GM19395 (cell line): ENCODE data around the gene TLE1.
"Not testable (repeated sequence)": the region's sequence is repeated elsewhere in the genome, so short reads cannot be mapped to it uniquely, and the experiment has no call there.

Source experiments
- ATAC-seq: cut with Tn5 transposase; IDR thresholded peaks from one replicate; pipeline ENCODE4 v1.9.1; 2021; ENCODE audit warnings: mild to moderate bottlenecking, moderate library complexity; ENCODE audit not compliant: unreplicated experiment

TLE1 gene

DNA sequence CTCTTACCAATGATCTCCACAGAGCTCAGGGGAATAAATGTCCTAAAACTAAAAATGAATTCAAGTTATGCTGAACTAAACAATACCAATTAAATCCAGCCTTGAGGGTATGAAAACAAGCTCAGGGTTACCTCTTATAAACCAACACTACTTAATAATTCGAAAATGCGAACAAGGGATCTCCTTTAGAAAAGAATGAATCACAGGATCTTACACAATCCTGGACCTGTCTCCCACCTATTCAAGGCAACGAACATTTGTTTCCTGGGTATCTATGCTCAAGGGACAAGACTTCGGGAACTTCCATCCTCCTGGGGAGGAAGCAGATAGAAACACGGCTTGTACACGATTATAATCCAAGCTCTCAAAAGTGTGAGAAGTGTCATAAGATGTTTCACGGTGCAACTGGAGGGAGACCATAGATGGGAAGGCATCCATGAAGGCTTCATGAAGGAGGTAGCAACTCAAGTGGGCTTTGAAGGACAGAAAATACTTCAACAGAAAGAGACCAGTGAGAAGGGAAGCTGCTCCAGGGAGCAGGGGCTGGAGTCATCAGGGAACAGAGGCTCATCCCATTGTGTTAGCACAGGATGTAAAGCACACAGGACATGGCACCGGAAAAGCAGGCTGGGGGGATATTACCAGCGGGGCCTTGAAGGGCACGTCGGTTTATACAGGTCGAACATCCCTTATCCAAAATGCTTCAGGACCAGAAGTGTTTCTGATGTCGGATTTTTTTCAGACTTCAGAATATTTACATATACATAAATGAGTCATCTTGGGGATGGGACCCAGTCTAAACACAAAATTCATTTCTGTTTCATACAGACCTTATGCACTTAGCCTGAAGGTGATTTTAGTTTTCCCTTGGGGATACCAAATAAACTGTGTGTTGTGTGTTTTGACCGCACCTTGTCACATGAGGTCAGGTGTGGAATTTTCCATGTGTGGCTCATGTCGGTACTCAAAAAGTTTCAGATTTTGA is 87.4 kb downstream of the TLE1 start:
- ATAC-seq, result no peak

DNA sequence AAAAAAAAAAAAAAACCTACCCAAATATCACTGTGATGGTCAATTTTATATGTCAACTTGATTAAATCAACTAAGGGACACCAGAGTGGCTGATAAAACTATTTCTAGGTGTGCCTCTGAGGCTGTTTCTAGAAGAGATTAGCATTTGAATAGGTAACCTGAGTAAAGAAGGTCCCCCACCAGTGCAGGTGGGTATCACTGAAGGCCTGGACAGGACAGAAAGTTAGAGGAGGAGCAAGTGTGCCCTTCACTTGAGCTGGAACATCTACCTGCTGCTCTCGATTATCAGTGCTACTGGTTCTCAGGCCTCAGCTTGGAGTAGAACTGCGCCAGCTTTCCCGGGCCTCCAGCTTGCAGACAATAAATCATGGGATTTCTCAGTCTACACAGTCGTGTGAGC is 88.7 kb downstream of the TLE1 start:
- no peak for ATAC-seq

DNA sequence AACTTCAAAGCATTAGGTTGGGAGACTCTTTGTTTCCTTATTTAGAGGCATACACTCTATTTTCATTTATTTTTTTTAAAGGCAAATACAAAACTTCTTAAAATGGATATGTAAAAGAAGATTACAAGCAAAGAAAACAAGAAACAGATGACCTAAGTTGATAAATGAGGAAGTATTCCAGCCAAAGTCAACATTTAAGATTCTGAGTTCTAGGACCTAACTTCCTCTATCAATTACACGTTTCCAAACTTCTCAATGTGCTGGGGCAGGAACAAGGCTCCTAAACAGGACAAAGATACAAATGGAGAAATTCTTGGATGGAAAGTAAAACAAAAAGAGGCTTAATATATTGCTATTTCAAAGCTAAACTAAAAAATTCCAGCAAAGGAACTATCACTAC is 89.5 kb downstream of the TLE1 start:
- ATAC-seq, result no peak

DNA sequence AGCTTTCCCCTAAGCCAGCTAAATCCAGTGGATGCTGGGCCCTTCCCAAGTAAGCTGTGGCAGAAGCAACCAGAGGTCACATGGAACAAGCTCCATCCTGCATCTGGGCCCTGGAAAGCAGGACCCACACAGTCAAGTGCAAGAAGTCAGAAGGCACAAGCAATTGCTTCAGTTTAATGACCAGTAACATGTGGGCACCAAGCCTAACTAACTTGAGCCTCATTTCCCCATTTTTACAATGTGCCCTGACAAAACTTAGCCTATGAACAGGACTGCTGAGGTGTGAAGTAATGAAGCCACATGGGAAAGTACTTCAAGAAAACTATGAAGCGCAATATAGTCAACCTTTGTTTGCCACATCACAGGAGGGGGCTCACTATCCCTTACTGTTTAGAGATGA is 90.5 kb downstream of the TLE1 start:
- no peak for ATAC-seq

DNA sequence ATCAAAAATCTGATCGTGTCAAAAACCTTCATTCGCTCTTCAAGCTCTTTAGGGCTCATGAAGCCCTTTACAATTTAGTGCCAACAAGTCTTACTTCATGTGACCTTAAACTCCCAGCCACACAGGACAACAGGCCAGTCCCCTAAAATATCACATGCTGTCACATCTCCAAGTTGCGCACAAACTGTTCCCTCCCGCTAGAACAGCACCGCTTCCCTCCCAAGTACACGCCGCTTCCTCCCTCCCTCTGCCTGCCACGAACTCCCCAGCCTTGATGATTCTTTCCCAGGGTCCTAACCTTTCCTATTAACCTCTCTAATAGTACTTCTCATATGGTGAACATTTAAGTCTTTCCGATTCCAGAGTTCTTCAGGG is 91.2 kb downstream of the TLE1 start:
- ATAC-seq, result no peak

DNA sequence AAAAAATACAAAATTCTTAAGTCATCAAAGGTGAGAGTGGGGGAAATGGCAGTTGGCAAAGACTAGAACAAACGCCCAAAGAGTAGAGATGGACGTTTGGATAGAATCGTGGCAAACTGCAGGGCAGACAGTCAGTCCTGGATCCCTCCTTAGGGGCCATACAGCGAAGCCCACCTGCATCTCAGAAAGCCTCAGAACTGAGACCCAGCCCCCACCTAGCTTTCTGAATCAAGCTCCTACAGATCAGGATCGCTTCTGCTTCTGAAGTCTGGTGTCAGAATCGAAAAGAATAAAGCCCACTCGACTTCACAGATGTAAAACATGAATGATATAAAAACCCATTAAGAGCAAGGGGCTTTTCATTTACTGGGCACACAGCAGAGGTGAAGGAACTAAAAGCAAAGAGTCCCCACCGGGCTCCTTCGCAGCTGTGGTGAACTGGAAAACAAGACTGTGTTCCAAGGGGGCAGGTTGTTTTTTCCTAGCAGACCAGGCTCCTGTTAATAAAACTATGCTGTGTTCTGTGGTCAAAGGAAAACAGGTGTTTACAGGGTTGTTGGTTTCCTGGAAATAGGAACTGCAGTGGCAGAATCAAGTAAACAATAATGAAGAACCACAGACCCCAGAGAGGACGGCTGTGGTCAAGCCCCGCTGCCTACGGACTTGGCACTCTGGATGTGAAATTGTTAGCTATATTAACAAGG is 91.8 kb downstream of the TLE1 start:
- no peak for ATAC-seq

DNA sequence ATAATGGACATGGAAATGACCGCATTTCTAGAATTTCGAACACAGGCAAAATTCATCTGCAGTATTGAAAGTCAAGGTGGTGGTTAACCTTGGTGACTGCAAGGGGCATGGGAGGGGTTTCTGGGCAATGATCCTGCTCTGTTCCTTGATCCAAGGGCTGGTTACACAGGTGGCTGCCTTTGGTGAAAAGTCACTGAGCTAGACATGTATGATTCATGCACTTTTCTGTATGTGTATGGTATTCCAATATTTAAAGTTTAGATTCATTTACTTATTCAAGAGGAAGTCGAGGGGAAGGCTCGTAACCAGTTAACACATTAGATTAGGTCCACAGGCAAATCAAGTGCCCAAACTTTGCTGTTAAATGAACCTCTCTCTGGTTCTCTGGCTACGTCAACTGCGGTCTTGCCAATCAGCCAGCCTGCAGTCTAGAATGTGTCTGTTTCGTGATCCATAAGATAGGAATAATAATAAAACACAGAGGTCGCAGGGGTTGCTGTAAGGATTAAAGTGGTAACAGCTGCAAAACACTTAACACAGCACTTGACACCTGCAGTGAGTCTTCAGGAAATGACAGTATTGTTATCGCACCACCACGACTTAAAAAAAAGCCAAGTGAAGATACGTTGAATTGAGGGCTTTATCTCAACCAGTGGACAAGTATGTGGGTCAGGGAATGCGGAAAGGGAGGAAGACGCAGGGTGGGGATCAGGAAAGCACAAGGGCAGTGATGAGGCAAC is 92.5 kb downstream of the TLE1 start:
- no peak for ATAC-seq

DNA sequence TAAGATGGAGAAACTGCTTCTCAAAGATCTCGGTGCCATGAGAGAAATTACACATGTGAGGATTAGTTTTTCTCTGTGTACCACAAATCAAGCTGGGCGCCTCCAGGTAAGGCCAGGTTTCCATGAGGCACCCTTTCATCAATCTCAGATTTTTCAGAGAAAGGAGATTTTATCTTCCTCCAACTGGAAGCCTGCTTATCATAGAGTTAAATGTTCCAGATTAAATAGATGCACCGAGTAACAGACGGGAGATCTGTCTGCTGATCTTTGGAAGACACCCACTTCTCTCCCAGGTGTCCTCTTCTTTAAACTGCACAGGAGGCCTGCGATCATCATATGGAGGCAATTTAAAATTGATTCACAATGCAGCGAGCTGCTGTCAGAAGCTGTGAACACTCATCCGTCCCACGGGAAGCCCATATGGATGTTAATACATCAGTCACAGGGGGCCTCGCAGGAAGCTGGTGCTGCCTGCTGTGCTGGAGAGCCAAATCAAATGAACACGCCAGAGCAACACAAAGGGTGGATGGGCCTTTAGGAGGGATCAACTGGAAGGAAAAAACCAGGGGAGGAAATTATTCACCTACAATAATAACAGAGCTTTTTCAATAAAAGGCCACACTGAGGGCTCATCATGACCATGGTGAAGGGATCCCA is 93.3 kb downstream of the TLE1 start:
- ATAC-seq, result no peak

DNA sequence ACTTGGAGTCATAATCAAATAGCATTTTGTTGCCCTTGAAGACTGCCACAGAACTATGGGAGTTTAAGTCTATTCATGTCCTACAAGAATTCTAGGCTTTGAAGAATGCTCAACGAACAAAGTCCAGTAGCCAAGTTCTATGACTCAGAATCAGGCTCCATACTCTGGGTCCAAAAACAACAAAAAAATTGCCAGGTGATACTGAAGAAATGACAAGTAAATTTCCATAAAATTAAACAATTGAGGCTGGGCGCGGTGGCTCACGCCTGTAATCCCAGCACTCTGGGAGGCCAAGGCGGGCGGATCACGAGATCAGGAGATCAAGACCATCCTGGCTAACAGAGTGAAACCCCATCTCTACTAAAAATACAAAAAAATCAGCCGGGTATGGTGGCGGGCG is 94.1 kb downstream of the TLE1 start:
- ATAC-seq, result not testable (repeated sequence)

DNA sequence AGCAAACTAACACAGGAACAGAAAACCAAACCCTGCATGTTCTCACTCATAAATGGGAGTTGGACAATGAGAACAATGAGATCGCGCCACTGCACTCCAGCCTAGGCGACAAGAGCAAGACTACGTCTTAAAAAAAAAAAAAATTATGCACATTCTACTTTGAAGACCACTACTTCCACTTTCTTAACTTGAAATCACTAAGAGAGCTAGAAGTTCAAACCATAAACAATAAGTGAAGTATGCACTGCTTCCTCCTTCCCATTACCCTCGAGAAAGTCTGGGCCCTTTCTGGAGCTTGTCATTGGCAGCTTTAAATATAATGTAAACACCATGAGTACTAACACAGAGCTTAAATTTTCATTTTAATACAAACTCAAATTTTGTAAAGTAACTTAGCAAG is 94.9 kb downstream of the TLE1 start:
- ATAC-seq, result no peak

DNA sequence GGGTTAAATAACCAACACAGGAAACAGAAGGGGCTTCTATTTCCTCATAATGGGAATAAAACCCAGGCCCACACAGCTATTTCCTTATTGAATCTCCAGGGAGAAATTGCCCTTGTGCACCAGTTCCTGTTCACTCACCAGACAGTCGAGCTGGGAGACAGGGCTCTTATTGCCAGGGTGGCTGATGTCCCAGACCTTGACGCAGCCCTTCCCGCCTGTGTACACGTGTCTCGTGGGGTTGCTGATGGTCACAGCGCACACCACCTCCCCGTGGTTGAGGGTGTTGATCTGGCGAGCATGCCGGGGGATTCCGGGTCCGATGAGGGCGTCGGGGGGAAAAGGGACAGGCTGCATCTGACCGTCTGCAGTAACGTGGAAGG is 96.5 kb downstream of the TLE1 start:
- ATAC-seq, result no peak

DNA sequence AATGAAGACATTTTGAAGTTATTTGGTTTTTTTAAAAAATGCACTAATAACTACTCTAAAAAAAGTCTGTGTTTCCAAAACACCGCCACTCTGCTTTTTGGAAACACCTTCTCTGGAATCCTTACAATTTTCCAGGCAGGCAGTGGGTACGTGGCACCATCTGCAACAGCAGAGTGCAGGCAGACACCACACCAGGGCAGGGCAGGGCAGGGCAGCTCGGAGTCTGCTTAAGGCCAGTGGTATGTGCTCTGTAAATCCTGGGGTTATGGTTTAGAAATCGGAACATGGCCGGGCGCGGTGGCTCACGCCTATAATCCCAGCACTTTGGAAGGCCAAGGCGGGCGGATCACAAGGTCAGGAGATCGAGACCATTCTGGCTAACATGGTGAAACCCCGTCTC is 97.6 kb downstream of the TLE1 start:
- ATAC-seq, result no peak

DNA sequence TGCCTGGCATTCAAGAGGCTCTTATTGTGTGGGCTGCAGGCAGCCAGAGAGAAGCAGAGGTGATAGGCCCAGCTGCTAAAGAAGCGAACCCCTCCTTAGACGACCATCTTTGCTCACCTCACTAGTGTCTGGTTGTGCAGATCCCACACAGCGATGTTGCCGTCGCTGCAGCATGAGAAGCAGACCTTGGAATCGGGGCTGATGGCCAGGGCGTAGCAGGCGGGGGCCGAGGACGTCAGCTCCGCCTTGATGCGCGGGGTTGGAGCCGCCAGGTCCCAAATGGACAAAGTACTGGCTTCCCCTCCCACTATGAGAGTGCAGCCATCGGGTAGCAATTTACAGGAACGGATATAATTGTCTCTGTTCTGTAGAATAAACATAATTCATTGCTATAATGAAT is 98.7 kb downstream of the TLE1 start:
- ATAC-seq, result no peak

DNA sequence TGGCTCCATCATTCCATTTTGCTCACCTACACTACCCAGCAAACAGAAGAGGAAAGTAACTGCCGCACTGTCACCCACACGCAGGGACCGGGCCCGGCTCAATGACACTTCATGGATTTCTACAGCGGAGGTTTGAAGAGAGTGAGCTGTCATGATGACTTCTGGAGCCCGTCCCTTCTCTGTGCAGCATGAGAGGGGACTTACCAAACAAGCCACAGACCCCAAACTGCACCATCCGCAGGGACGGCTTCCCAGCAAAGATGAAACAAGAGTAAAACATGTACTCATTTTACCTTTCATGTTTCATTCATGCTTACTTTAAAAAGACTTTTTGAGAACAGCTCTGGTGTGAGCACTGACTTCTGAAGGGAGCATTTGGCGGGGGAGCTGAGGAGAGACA is 99.5 kb downstream of the TLE1 start:
- no peak for ATAC-seq

DNA sequence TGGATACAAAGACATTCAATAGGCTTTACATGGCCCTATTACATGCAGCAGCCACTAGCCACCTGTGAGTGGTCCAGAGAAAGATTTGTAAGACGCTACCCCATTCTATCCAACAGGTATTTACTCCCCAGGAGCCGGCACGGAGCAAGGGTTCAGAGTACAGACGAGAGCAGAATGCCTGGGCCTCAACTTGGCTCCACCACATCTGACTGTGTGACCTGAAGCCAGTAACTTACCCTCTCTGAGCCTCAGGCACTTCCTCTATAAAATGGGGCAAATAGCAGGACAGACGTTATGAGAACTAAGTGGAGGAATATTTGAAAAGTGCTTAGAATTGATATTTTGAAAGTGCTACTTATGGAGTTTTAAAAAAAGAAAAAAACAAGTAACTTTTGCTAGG is 100.0 kb downstream of the TLE1 start:
- ATAC-seq, result no peak

DNA sequence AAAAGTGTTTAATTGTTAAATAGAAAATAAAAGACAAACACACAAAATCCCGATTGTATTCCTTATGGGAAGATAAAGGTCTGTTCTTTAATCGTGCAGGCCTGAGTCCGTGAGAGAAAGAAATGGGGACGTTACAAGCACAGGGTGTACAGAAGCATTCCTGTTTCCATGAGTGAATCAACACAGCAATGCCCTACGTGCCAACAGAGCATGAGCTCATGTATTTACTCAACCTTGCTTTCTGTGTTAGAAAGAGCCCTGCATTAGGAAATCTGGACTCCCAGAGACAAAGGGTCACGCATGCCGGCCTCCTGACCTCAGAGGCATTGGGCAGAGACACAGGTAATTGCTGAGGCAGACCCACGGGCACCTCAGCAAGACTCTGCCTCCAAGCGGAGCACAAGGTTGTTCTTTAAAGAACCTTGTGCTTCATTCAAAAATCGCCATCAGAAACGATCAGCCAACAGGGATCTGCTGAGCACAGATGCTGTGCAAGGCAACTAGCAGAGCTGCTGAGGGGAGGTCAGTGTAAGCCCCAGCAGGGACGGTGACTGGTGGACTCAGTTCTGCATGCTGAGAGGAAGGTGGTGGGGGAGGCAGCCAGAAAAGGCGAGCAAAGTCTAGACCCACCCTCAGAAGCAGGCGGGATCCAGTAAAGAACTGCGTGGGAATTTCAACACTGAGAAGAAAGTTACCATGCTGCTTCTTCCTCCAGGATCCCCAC is 101.0 kb downstream of the TLE1 start:
- no peak for ATAC-seq

DNA sequence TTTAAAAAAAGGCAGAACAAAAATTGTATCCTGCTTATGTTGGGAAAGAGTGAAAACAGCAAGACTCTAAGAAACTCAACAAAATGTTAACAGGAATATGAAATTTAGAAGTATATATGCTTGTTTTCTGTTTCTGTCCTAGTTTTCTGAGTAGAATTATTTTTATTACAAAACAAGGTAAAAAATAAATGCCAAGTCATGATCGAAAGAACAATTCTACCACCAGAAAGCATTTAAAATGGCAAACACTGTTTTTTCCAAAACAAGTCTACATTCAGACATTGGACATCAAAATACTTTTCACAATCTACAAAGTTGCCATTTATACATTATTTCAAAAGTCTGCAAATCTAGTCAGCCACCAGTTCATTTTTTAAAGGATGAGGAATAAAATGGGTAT is 102.6 kb downstream of the TLE1 start:
- no peak for ATAC-seq

DNA sequence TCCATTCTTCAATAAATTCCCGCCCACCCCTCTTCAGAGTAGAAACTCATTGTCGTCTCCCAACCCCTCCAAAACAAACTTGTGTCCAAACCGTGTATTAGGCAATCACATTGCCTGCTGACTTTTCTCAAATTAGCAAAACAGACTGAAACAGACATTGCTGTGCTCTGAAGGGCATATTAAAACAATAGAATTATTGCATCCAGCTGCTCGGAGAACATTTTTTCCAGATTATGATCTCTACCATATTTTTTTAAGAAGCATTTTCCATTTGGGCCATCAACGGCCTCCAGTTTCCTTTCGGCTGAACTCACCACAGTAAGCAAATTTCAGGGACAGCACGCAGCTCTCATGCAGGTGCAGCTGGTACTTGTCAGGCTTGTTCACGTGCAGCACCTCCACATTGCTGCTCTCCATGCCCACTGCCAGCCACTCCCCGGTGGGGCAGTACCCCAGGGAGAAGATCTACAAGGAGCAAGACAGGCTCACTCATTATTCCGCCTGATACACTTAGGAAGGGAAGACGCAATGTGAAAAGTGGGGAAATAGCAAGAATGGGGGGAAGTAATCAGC is 104.1 kb downstream of the TLE1 start:
- ATAC-seq, result no peak

DNA sequence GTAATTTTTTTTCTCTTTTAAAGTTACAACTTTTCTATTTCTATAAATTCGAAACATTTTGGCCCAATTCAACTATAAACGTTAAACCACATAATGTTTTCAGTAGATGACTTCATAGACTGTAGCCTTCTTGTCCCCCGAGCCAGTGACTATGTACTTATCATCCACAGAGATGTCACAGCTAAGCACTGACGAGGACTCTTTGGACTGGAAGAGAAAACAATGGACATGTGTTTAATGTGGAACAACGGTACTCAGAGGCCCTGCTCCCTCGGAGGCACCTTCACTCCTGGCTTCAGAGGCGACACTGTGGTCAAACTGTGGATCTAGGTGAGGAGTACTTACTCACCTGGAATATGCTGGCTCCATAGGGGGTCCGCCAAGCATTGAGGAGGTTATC is 105.2 kb downstream of the TLE1 start:
- ATAC-seq, result no peak

DNA sequence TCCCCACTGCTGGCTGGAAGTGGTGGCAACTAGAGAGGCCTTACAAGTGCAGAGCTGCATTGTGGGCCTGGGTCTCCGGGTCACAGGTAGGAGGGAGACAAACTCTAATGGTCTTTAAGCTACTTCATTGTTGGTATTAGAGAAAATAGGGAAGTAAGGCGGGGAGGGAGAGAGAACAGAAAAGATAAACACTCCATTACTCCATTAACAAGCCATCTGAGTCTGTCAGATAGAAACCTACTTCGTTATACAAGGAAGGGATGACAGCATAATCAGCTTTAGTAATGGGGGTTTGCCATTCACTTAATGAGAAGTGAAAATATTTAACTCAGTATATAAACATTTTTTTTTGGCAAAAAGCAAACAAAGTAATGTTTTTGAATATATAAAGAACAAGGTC is 107.4 kb downstream of the TLE1 start:
- ATAC-seq, result no peak
